ENCODE results near the gene MBD5. TPM values are rescaled to one million over a fixed set of nuclear protein-coding genes. Genes with fewer than 3 reads are reported as not detected.

Gene MBD5
- total RNA-seq, 4 donors from 2014 or later = 40.3 to 77.0 (median 50.4) TPM

DNA sequence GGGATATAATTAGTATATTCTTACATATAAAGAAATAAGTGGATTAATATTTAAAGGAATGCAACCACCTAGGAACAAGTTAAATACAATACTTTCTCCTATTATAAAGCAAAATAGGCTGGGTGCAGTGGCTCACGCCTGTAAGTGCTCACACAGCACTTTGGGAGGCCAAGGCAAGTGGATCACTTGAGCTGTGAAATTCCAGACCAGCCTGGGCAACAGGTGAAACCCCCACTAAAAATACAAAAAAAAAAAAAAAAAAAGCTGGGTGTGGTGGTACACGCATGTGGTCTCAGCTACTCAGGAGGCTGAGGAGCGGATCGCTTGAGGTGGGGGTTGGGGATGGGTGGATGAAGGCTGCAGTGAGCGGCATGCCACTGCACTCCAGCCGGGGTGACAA, 337.5 kb downstream of the MBD5 start:
- no peak for ATAC-seq
- Histone ChIP-seq H3K4me1 (no peaks in the 10 kb centered on the region), H3K4me3 (no peak overlapping the region), H3K27me3 (no peaks in the 10 kb centered on the region), H3K9me3 (peaks cover 0 to 14% (median 0%) of the 10 kb centered on the region in 3 donors), H3K27ac (no peak overlapping the region), H3K36me3 (no peaks in the 10 kb centered on the region)
- no peak for TF ChIP-seq POLR2A (IDR thresholded peaks at IDR 0.05)
- TF ChIP-seq, protein P1, sequence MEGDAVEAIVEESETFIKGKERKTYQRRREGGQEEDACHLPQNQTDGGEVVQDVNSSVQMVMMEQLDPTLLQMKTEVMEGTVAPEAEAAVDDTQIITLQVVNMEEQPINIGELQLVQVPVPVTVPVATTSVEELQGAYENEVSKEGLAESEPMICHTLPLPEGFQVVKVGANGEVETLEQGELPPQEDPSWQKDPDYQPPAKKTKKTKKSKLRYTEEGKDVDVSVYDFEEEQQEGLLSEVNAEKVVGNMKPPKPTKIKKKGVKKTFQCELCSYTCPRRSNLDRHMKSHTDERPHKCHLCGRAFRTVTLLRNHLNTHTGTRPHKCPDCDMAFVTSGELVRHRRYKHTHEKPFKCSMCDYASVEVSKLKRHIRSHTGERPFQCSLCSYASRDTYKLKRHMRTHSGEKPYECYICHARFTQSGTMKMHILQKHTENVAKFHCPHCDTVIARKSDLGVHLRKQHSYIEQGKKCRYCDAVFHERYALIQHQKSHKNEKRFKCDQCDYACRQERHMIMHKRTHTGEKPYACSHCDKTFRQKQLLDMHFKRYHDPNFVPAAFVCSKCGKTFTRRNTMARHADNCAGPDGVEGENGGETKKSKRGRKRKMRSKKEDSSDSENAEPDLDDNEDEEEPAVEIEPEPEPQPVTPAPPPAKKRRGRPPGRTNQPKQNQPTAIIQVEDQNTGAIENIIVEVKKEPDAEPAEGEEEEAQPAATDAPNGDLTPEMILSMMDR (IDR thresholded peaks at IDR 0.05) = no peak
- TF ChIP-seq EP300 (IDR thresholded peaks at IDR 0.05) = no peak
- no peak for TF ChIP-seq POLR2AphosphoS5 (IDR thresholded peaks at IDR 0.05)
- 80 to 81% methylated on average over 5 to 6 of the region's 6 CpGs for WGBS, 2 donors (ENCODE audit: low coverage in 1 of 2)

DNA sequence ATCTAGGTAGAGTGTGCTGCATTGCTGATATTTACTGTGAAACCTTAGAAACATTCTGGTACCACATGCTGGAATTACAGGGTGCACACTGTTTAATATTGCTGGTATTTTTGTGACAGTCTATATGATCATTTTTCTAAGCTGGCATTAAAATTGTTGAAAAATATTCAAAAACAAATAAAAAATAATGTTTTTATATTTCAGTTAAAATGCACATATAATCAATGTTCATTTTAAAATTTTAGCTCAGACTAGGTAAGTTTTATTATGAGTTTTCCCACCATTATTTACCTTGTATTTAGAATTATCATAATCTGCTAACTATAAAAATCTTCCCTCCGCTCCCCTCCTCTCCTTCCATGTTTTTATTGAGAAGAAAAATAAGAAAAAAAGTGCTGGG, 339.8 kb downstream of the MBD5 start:
- TF ChIP-seq POLR2A (IDR thresholded peaks at IDR 0.05) = no peak
- no peak for TF ChIP-seq POLR2AphosphoS5 (IDR thresholded peaks at IDR 0.05)
- TF ChIP-seq, protein P1 (IDR thresholded peaks at IDR 0.05) = no peak
- no peak for TF ChIP-seq EP300 (IDR thresholded peaks at IDR 0.05)
- H3K36me3 ChIP-seq = no peaks in the 10 kb centered on the region

DNA sequence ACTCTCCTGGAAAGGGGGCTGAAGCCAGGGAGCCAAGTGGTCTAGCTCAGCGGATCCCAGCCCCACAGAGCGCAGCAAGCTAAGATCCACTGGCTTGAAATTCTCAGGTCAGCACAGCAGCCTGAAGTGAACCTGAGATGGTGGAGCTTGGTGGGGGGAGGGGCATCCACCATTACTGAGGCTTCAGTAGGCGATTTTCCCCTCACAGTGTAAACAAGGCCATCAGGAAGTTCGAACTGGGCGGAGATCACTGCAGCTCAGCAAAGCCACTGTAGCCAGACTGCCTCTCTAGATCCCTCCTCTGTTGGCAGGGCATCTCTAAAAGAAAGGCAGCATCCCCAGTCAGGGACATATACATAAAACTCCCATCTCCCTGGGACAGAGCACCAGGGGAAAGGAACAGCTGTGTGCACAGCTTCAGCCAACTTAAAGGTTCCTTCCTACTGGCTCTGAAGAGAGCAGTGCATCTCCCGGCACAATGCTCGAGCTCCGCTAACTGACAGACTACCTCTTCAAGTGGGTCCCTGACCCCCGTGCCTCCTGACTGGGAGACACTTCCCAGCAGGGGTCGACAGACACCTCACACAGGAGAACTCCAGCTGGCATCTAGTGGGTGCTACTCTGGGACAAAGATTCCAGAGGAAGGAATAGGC, 341.4 kb downstream of the MBD5 start:
- H3K27ac ChIP-seq = no peak overlapping the region
- TF ChIP-seq, protein P1 (IDR thresholded peaks at IDR 0.05) = no peak
- TF ChIP-seq EP300 (IDR thresholded peaks at IDR 0.05) (no peak), POLR2A (IDR thresholded peaks at IDR 0.05) (no peak), POLR2AphosphoS5 (IDR thresholded peaks at IDR 0.05) (no peak)
- H3K36me3 ChIP-seq = no peaks in the 10 kb centered on the region
- H3K9me3 ChIP-seq = no peaks in the 10 kb centered on the region
- no peak overlapping the region for H3K4me3 ChIP-seq
- ATAC-seq = no peak
- no peaks in the 10 kb centered on the region for H3K4me1 ChIP-seq
- WGBS, 2 donors (ENCODE audit: low coverage in 1 of 2) = 100% methylated on average over 2 of the region's 10 CpGs; no CpG with 5 or more reads in 1 of the 2 donors
- H3K27me3 ChIP-seq = no peaks in the 10 kb centered on the region

More for the DNA sequence above, 339.8 kb downstream of the MBD5 start:
- no peak for ATAC-seq
- Histone ChIP-seq H3K9me3 (no peaks in the 10 kb centered on the region), H3K27ac (no peak overlapping the region), H3K4me1 (no peaks in the 10 kb centered on the region), H3K27me3 (no peaks in the 10 kb centered on the region), H3K4me3 (no peak overlapping the region)
- 100% methylated on average over 1 of the region's 1 CpG for WGBS, 2 donors (ENCODE audit: low coverage in 1 of 2)

DNA sequence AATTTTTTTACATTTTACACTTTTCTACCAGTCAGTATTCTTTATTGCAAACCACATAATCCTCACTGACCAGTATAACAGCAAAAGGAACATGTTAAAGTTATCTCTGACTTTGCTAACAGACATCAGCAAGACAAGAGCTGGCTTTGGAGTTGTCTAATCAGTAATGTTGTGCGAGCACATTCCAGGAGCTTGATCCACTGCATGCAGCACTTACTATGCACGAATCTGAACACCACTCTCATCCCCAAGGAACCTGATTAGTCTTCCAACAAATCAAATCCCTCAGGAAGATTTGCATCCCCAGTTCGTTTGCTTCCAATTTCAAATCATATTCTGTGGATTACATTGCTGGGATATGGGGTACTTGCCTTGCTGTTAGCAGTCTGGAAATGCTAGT, 354.3 kb downstream of the MBD5 start:
- Histone ChIP-seq H3K27me3 (no peaks in the 10 kb centered on the region), H3K36me3 (no peaks in the 10 kb centered on the region), H3K9me3 (no peaks in the 10 kb centered on the region), H3K4me3 (no peak overlapping the region), H3K27ac (no peak overlapping the region), H3K4me1 (no peaks in the 10 kb centered on the region)
- 20 to 62% methylated on average over 2 to 3 of the region's 3 CpGs for WGBS, 2 donors (ENCODE audit: low coverage in 1 of 2)
- no peak for ATAC-seq
- TF ChIP-seq EP300 (IDR thresholded peaks at IDR 0.05) (no peak), POLR2AphosphoS5 (IDR thresholded peaks at IDR 0.05) (no peak), POLR2A (IDR thresholded peaks at IDR 0.05) (no peak)
- TF ChIP-seq, protein P1 (IDR thresholded peaks at IDR 0.05) = no peak

DNA sequence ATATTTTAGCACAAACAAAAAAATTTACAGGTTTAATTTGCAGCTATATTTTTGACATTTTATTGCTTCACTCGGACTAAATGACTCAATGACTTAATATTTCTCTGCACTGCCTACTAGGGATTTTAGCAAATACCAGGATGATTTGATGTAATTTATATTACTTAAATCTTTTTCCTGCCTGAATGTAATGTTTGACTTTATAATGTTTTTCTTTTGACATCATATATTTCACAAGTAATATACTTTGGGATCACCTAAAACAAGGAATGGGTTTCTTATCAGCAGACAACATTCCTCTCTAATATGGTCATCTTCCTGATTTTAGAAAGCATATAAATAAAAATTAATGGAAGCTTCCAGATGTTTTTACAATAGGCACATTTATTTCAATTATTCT, 370.4 kb downstream of the MBD5 start:
- WGBS, 2 donors (ENCODE audit: low coverage in 1 of 2) = 43 to 65% methylated on average over 1 of the region's 1 CpG
- Histone ChIP-seq H3K4me1 (peaks cover 0 to 17% (median 0%) of the 10 kb centered on the region in 3 donors), H3K9me3 (peaks cover 0 to 5% (median 0%) of the 10 kb centered on the region in 3 donors), H3K4me3 (no peak overlapping the region), H3K36me3 (peaks cover 0 to 8% of the 10 kb centered on the region in 2 donors), H3K27ac (no peak overlapping the region), H3K27me3 (no peaks in the 10 kb centered on the region)
- no peak for ATAC-seq
- TF ChIP-seq, protein P1 (IDR thresholded peaks at IDR 0.05) = no peak
- TF ChIP-seq POLR2A (IDR thresholded peaks at IDR 0.05) (no peak), EP300 (IDR thresholded peaks at IDR 0.05) (no peak), POLR2AphosphoS5 (IDR thresholded peaks at IDR 0.05) (no peak)
